ENCODE measurements around the gene SSH2. TPM values are rescaled to one million over a fixed set of nuclear protein-coding genes. Genes with fewer than 3 reads are reported as not detected.
"Not testable (repeated sequence)": the region's sequence is repeated elsewhere in the genome, so short reads cannot be mapped to it uniquely, and the experiment has no call there.

Gene SSH2
- polyA plus RNA-seq, 3 donors: 7.8 to 16.1 (median 15.1) TPM

- 52 to 65% (median 61%) methylated on average over 3 of the region's 3 CpGs for WGBS, 3 donors
- H3K27ac ChIP-seq (ENCODE audit: low read depth, low read length): no peak overlapping the region
Observed at GRCh38 chr17:29885031-29885640, 44.9 kb downstream of the SSH2 start.

- H3K27ac ChIP-seq (ENCODE audit: low read depth, low read length): no peak overlapping the region
Observed at GRCh38 chr17:29883497-29883896, 46.5 kb downstream of the SSH2 start.

GRCh38 chr17:29881256-29881655, 48.8 kb downstream of the SSH2 start:
- 72 to 91% (median 89%) methylated on average over 3 of the region's 3 CpGs for WGBS, 3 donors

GRCh38 chr17:29880031-29880430, 50.0 kb downstream of the SSH2 start:
- 96 to 98% (median 96%) methylated on average over 6 of the region's 6 CpGs for WGBS, 3 donors
- H3K27ac ChIP-seq (ENCODE audit: low read depth, low read length): no peak overlapping the region

More at GRCh38 chr17:29881256-29881655, 48.8 kb downstream of the SSH2 start:
- H3K27ac ChIP-seq (ENCODE audit: low read depth, low read length): no peak overlapping the region

GRCh38 chr17:29874931-29875596, 55.0 kb downstream of the SSH2 start:
- WGBS, 3 donors: 93 to 100% (median 97%) methylated on average over 1 of the region's 1 CpG
- H3K27ac ChIP-seq (ENCODE audit: low read depth, low read length): no peak overlapping the region

- WGBS, 3 donors: 68 to 96% (median 72%) methylated on average over 1 of the region's 1 CpG
- H3K27ac ChIP-seq (ENCODE audit: low read depth, low read length): not testable (repeated sequence)
Observed at GRCh38 chr17:29874358-29874757, 55.7 kb downstream of the SSH2 start.

GRCh38 chr17:29873476-29873875, 56.6 kb downstream of the SSH2 start:
- no peak overlapping the region for H3K27ac ChIP-seq (ENCODE audit: low read depth, low read length)
- 89 to 99% (median 98%) methylated on average over 2 of the region's 2 CpGs for WGBS, 3 donors

GRCh38 chr17:29870836-29871465, 59.1 kb downstream of the SSH2 start:
- 55 to 70% (median 66%) methylated on average over 1 of the region's 1 CpG for WGBS, 3 donors
- no peak overlapping the region for H3K27ac ChIP-seq (ENCODE audit: low read depth, low read length)

- WGBS, 3 donors: 60 to 87% (median 68%) methylated on average over 2 of the region's 2 CpGs
- H3K27ac ChIP-seq (ENCODE audit: low read depth, low read length): no peak overlapping the region
Observed at GRCh38 chr17:29867643-29868181, 62.3 kb downstream of the SSH2 start.

- WGBS, 3 donors: 82 to 93% (median 85%) methylated on average over 5 of the region's 5 CpGs
- H3K27ac ChIP-seq (ENCODE audit: low read depth, low read length): no peak overlapping the region
Observed at GRCh38 chr17:29866746-29867404, 63.2 kb downstream of the SSH2 start.

GRCh38 chr17:29864615-29865014, 65.4 kb downstream of the SSH2 start:
- H3K27ac ChIP-seq (ENCODE audit: low read depth, low read length): no peak overlapping the region
- 68 to 100% (median 100%) methylated on average over 1 of the region's 1 CpG for WGBS, 3 donors

- 96 to 99% (median 99%) methylated on average over 4 of the region's 4 CpGs for WGBS, 3 donors
Observed at GRCh38 chr17:29864123-29864522, 65.9 kb downstream of the SSH2 start.

GRCh38 chr17:29862951-29863350, 67.1 kb downstream of the SSH2 start:
- no peak overlapping the region for H3K27ac ChIP-seq (ENCODE audit: low read depth, low read length)

More at GRCh38 chr17:29864123-29864522, 65.9 kb downstream of the SSH2 start:
- H3K27ac ChIP-seq (ENCODE audit: low read depth, low read length): not testable (repeated sequence)

- no peak overlapping the region for H3K27ac ChIP-seq (ENCODE audit: low read depth, low read length)
Observed at GRCh38 chr17:29862127-29862526, 67.9 kb downstream of the SSH2 start.

- 72 to 83% (median 74%) methylated on average over 4 of the region's 4 CpGs for WGBS, 3 donors
- not testable (repeated sequence) for H3K27ac ChIP-seq (ENCODE audit: low read depth, low read length)
Observed at GRCh38 chr17:29859445-29859844, 70.6 kb downstream of the SSH2 start.

- no peak overlapping the region for H3K27ac ChIP-seq (ENCODE audit: low read depth, low read length)
Observed at GRCh38 chr17:29857823-29858222, 72.2 kb downstream of the SSH2 start.

- WGBS, 3 donors: 92 to 99% (median 93%) methylated on average over 4 of the region's 4 CpGs
- not testable (repeated sequence) for H3K27ac ChIP-seq (ENCODE audit: low read depth, low read length)
Observed at GRCh38 chr17:29857105-29857504, 72.9 kb downstream of the SSH2 start.

- no peak overlapping the region for H3K27ac ChIP-seq (ENCODE audit: low read depth, low read length)
- WGBS, 3 donors: 26 to 82% (median 31%) methylated on average over 1 of the region's 1 CpG
Observed at GRCh38 chr17:29855686-29856085, 74.3 kb downstream of the SSH2 start.

- WGBS, 3 donors: 90 to 93% (median 93%) methylated on average over 3 of the region's 3 CpGs
- no peak overlapping the region for H3K27ac ChIP-seq (ENCODE audit: low read depth, low read length)
Observed at GRCh38 chr17:29848737-29849136, 81.3 kb downstream of the SSH2 start.
